Melanocyte of skin (primary cell): Measurements from ENCODE around the gene MPZL1. TPM values are rescaled to one million over a fixed set of nuclear protein-coding genes. Genes with fewer than 3 reads are reported as not detected.

ENCODE experiments used
- total RNA-seq, 2 donors: library from RNA; depleted of rRNA; stranded (reverse); fragments of >200 nt; gene quantifications; 2 replicates each; pipeline ENCODE4 v1.2.3, GENCODE V29; 2012

Gene MPZL1
- total RNA-seq = 10 to 100 TPM; 26.2 to 46.3 TPM

DNA sequence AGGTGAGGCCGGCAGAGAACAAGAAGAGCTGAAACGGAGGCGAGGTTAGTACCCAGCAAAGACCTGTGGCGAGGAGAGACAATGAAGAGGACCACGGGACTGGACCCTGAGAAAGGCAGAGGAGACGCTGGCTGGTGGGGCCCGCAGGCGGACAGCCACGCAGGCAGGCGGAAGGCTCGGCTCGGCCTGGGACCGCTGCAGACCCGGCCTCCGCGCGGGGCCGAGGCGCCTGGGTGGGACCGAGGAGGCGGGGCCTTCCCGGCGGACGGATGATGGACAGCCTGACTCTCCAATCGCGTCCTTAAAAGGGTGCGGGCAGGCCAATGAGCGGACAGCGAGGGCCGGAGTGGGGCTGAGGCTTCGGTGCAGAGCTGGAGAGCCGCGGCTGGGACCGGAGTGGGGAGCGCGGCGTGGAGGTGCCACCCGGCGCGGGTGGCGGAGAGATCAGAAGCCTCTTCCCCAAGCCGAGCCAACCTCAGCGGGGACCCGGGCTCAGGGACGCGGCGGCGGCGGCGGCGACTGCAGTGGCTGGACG is at the start of gene MPZL1:
MPZL1 (plus strand) TSS at position 366 of the 535 bp plus-strand sequence. CDS start 170 bp downstream, outside the sequence.

Other genes starting within 250 kb of the MPZL1 start
- gene CD247, start 203.5 kb upstream of the MPZL1 start, total RNA-seq = under 1 TPM; 0.33 to 0.34 TPM
- 10 to 100 TPM; 74.9 to 84.0 TPM for gene CREG1, start 168.2 kb upstream of the MPZL1 start, total RNA-seq
- gene RCSD1, start 91.8 kb upstream of the MPZL1 start, total RNA-seq = under 1 TPM in 1 of 2 donors, not detected in 1; 0.33 TPM
- gene ADCY10, start 192.2 kb downstream of the MPZL1 start, total RNA-seq = under 1 TPM; under 0.01 TPM
- gene DCAF6, start 214.7 kb downstream of the MPZL1 start, total RNA-seq = 10 to 100 TPM; 41.6 to 48.6 TPM
- gene MPC2, start 215.1 kb downstream of the MPZL1 start, total RNA-seq = 10 to 100 TPM; 19.6 to 26.3 TPM